GM12872 (cell line): ENCODE measurements around the gene ATR.

Source experiments
- TF ChIP-seq, protein P1 (sequence below): IDR thresholded peaks from 3 replicates; pipeline ENCODE4 v1.5.1; 2011; ENCODE audit warnings: low read depth, mild to moderate bottlenecking, low read length, moderate library complexity; ENCODE audit not compliant: insufficient read depth

The ATR gene

DNA sequence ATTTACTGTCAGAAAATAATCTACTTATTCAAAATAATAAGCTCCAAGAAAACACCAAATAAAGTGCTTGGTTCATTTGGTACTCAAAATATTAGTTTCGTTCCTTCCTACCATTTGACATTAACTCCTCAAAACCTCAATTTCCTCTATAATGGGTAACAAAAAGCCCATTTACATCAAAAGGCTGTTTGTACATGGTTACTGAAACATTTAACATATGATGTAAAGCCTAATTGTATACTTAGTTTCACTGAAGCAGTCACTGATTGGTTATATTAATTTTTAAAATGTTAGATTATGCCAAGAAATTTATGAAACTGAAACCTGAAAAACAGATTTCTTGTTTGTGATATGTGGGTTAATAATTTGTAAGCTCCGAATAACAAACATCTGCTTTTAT lies 145.4 kb downstream of the ATR start:
- TF ChIP-seq, protein P1, sequence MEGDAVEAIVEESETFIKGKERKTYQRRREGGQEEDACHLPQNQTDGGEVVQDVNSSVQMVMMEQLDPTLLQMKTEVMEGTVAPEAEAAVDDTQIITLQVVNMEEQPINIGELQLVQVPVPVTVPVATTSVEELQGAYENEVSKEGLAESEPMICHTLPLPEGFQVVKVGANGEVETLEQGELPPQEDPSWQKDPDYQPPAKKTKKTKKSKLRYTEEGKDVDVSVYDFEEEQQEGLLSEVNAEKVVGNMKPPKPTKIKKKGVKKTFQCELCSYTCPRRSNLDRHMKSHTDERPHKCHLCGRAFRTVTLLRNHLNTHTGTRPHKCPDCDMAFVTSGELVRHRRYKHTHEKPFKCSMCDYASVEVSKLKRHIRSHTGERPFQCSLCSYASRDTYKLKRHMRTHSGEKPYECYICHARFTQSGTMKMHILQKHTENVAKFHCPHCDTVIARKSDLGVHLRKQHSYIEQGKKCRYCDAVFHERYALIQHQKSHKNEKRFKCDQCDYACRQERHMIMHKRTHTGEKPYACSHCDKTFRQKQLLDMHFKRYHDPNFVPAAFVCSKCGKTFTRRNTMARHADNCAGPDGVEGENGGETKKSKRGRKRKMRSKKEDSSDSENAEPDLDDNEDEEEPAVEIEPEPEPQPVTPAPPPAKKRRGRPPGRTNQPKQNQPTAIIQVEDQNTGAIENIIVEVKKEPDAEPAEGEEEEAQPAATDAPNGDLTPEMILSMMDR, result no peak

DNA sequence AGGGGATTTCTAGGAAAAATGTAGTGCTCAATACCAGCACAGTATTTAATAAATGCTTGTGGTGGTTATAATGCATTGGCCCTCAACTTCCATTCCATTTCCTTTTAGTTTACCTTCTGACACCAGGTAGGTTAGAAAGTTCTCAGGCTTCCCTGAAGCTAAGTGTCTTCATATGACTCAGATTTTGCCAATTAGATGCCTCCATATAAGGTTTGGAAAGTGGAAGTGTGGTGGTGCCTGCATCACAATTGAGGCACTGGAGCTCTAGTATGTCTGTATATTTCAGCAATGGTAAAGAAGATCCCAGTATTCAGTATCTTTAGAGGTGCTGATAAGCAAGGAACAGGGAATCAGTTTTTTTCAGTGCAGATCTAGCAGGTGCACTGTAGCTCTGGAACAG lies 149.0 kb downstream of the ATR start:
- TF ChIP-seq, protein P1, result no peak

DNA sequence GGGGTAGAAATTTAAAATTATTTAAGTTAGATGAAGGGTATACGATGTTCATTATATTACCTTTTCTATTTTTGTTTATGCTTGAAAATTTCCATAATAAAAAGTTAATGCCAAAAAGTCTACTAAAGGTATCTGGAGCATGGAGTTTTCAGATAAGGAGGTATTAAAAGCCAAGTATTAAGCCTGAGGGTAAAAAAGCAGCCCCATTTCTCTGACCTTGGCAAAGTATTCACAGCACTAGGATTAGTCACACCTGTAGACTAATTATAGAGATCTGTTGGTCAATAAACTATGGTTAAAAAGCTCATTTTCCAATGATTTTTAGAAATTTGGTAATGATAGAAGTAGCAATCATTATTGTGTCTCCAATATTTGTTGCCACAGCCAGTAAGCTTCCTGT lies 153.8 kb downstream of the ATR start:
- TF ChIP-seq, protein P1, result no peak

DNA sequence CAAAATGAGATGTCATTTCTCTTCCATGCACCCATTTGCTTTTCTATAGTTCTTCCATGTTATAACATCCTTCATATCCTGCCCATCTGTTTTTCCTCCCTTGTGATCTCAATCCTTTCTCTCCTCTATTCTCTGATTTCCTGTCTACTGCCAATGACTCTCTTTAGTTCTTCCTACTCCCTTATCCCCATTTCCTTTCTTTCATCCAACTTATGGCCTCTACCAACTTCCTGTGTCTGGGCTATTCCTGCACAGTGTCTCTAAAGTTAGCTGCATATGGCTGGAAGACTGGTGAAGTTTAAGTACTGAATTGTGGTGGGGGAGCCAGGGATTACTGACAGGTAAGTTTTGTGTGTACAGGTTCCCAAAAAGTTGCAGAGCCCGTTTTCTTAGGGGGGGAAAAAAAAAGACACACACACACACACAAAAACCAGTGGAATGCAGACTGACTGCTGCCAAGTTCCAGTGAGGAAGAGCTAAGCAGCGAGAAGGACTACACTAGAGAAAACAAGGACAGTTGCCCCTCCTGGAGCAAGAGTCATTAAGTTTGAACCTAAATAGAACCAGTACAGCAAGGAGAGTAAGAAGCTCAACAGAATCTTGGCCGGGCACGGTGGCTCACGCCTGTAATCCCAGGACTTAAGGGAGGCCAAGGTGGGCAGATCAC lies 159.5 kb downstream of the ATR start:
- TF ChIP-seq, protein P1, result no peak

DNA sequence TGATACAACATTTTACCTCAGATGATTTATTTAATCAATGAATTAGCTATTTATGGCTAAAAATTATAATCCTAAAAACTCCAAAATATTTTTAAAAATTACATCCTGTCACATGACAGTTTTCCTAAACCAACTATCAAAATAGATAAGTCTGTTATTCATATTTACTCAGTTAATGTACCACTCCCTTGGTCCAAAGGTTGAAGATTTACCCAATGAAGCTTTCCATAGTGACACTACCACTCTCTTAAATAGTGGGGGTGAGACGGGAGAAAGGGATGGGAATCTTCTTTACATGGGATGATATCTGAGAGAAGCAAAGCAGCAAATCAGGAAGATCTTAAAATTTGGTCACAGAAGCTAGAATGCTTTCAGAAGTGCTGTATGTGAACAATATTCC lies 161.2 kb downstream of the ATR start:
- TF ChIP-seq, protein P1, result no peak
